Spleen (tissue), 11 donors: ENCODE results near the gene NPB. TPM values are rescaled to one million over a fixed set of nuclear protein-coding genes. Genes with fewer than 3 reads are reported as not detected.

ENCODE experiments used
- DNase-seq: peaks from one replicate; pipeline ENCODE4 v3.0.0-alpha.2; 2020
- H3K27ac ChIP-seq, 8 donors: fragments of 200-600 bp; sonication (generic) in 7 of 8; 1 replicate in 4 of 8; 2 replicates in 4 of 8; pipeline versions ENCODE4 v1.5.0 to v1.8.0; 2016 to 2021; ENCODE audit warnings: inconsistent platforms in 4 of 8, mild to moderate bottlenecking in 4 of 8, moderate library complexity in 1 of 8
- H3K27me3 ChIP-seq, 7 donors: fragments of 200-600 bp; sonication (generic) in 6 of 7; replicated peaks in 1 of 7; 1 replicate in 4 of 7; 2 replicates in 3 of 7; pipeline versions ENCODE4 v1.5.0 to v1.8.0; 2016 to 2021; ENCODE audit warnings: inconsistent platforms in 3 of 7, mild to moderate bottlenecking in 1 of 7
- H3K36me3 ChIP-seq, 6 donors: fragments of 200-600 bp; sonication (generic) in 5 of 6; 1 replicate in 4 of 6; 2 replicates in 2 of 6; pipeline versions ENCODE4 v1.5.0 to v1.8.0; 2016 to 2021; ENCODE audit warnings: inconsistent platforms in 2 of 6
- H3K4me1 ChIP-seq, 6 donors: fragments of 200-600 bp; sonication (generic) in 5 of 6; 1 replicate in 3 of 6; 2 replicates in 3 of 6; pipeline versions ENCODE4 v1.5.0 to v1.8.0; 2016 to 2021; ENCODE audit warnings: inconsistent platforms in 3 of 6
- H3K4me3 ChIP-seq, 8 donors: fragments of 200-600 bp; sonication (generic) in 7 of 8; 1 replicate in 4 of 8; 2 replicates in 4 of 8; pipeline versions ENCODE4 v1.5.0 to v1.8.0; 2016 to 2021; ENCODE audit warnings: inconsistent platforms in 4 of 8, mild to moderate bottlenecking in 4 of 8, moderate library complexity in 2 of 8
- H3K9me3 ChIP-seq, 8 donors: fragments of 200-600 bp; sonication (generic) in 7 of 8; 1 replicate in 4 of 8; 2 replicates in 4 of 8; pipeline versions ENCODE4 v1.5.0 to v1.8.0; 2016 to 2021; ENCODE audit warnings: inconsistent platforms in 4 of 8
- CTCF ChIP-seq, 11 experiments: fragments of 200-600 bp in 7 of 11; fragments of 450-650 bp in 4 of 11; sonication (generic) in 4 of 11; IDR thresholded peaks in 8 of 11; conservative IDR thresholded peaks in 3 of 11; 1 replicate in 7 of 11; 2 replicates in 4 of 11; pipeline versions ENCODE4 v1.4.0 to v1.8.0; 2016 to 2021; ENCODE audit warnings: antibody characterized with exemption in 11 of 11, inconsistent platforms in 4 of 11, mild to moderate bottlenecking in 1 of 11
- POLR2A ChIP-seq, 3 donors: fragments of 450-650 bp; IDR thresholded peaks; one replicate each; pipeline ENCODE4 v1.5.1; 2017; ENCODE audit warnings: antibody characterized with exemption in 3 of 3, mild to moderate bottlenecking in 1 of 3
- POLR2AphosphoS5 ChIP-seq, 3 donors: sonication (generic); formaldehyde crosslinking; IDR thresholded peaks; one replicate each; pipeline ENCODE4 v1.5.1; 2017; ENCODE audit warnings: antibody characterized with exemption in 3 of 3
- WGBS, 5 donors: extraction: QIAGEN DNeasy Blood & Tissue Kit in 3 of 5; methylation state at CpG; one replicate each; pipeline versions ENCODE4 v1.1.5 to v1.1.7; 2013 to 2018; 5-methylcytosine and 5-hydroxymethylcytosine counted together
- intact Hi-C: fragments of 100-400 bp; cut with DNase I; formaldehyde crosslinking; loops from one replicate; pipeline ENCODE4 v1.15.0; 2023; ENCODE audit warnings: low total_unique reads
- polyA plus RNA-seq, 3 donors: library from polyadenylated mRNA; stranded (reverse); fragments of 200-250 nt; gene quantifications; one replicate each; pipeline ENCODE4 v1.2.1, GENCODE V29; 2013
- total RNA-seq, 7 donors: library from RNA; depleted of rRNA in 3 of 7; stranded (reverse); fragments of >200 nt in 3 of 7; fragmentation: NEBNext Ultra II Directional in 4 of 7; extraction: Animal tissue kit (Norgen Biotek cat#: 25700) in 4 of 7; gene quantifications; one replicate each; pipeline versions ENCODE4 v1.1.0 to v1.2.1, GENCODE V29; 2016 to 2021
- donor health status: healthy with polysubstance abuse.
- donor health status: DM: no; HTN: no; CAD: no; lungs with moderate emphysema.
- donor health status: DM: no; HTN: no; CAD: no.
- donor health status: Bipolar disorder and iron deficiency.
- donor health status: healthy.
- donor health status: DM: no; HTN: no; CAD: no.
- donor health status: DM: yes; HTN: yes; CAD: no.

The NPB gene
- total and polyA plus RNA-seq, 10 donors: 0.23 to 4.8 (median 1.5) TPM; not detected in 1

- WGBS, 5 donors: 64 to 89% (median 78%) methylated on average over 21 to 33 of the region's 33 CpGs
- no peaks in the 10 kb centered on the region for H3K9me3 ChIP-seq
- peak overlapping the region in 7 of 8 donors; percentile 0 to 98 (median 95) for H3K27ac ChIP-seq
- TF ChIP-seq CTCF (IDR thresholded peaks at IDR 0.05 in 8 of 11, conservative IDR thresholded peaks at IDR 0.05 in 3 of 11): no peak
- no peak for TF ChIP-seq POLR2A (IDR thresholded peaks at IDR 0.05)
- peak in 2 of 3 donors; percentile 30 to 36 for TF ChIP-seq POLR2AphosphoS5 (IDR thresholded peaks at IDR 0.05)
- H3K4me1 ChIP-seq: peaks cover 36 to 97% (median 81%) of the 10 kb centered on the region in 6 donors
- no peak for DNase-seq
- intact Hi-C loops: no loop called here
- H3K4me3 ChIP-seq: peak overlapping the region in 1 of 8 donors; percentile 21
- H3K36me3 ChIP-seq: peaks cover 0 to 43% (median 20%) of the 10 kb centered on the region in 6 donors
- H3K27me3 ChIP-seq: no peaks in the 10 kb centered on the region
Observed at GRCh38 chr17:81920612-81921536, 18.8 kb downstream of the NPB start.

- 48 to 85% (median 57%) methylated on average over 3 of the region's 3 CpGs for WGBS, 5 donors
- H3K27me3 ChIP-seq: no peaks in the 10 kb centered on the region
- H3K36me3 ChIP-seq: peaks cover 0 to 42% (median 20%) of the 10 kb centered on the region in 6 donors
- intact Hi-C loops: no loop called here
- peak overlapping the region in 7 of 8 donors; percentile 0 to 98 (median 95) for H3K27ac ChIP-seq
- H3K9me3 ChIP-seq: no peaks in the 10 kb centered on the region
- DNase-seq: no peak
- TF ChIP-seq CTCF (IDR thresholded peaks at IDR 0.05 in 8 of 11, conservative IDR thresholded peaks at IDR 0.05 in 3 of 11) (no peak), POLR2AphosphoS5 (IDR thresholded peaks at IDR 0.05) (no peak), POLR2A (IDR thresholded peaks at IDR 0.05) (no peak)
- no peak overlapping the region for H3K4me3 ChIP-seq
- H3K4me1 ChIP-seq: peaks cover 39 to 97% (median 81%) of the 10 kb centered on the region in 6 donors
Observed at GRCh38 chr17:81921537-81921862, 19.5 kb downstream of the NPB start.

DNA sequence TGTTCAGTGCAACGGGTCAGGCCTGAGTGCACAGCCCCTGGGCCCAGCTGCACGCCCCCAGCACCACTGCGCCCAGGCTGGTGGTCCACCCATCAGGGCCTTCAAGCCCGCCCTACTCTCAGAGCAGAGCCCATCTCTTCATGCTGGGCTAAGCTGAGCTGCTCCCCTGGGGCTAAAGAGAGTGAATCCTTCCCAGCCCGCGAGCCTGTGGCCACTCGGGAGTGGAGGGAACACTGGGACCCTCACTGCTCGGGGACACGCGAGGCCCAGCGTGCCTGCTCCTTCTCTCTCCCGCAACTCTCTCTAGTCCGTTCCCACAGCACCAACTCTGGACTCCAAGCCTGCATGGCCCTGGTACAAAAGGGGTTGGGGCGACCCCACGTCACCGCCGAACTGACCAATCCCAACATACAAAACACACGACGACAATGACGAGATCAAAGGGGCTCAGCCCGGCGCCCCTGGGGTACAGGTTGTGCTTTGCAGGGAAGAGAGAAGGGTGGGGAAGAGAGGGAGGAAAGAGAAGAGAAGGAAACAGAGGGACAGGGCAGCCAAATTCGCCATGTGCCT is 20.0 kb downstream of the NPB start:
- WGBS, 5 donors: 91 to 95% (median 93%) methylated on average over 23 of the region's 23 CpGs
- H3K4me1 ChIP-seq: peaks cover 34 to 97% (median 77%) of the 10 kb centered on the region in 6 donors
- intact Hi-C loops: no loop called here

More for the DNA sequence above, 20.0 kb downstream of the NPB start:
- TF ChIP-seq POLR2AphosphoS5 (IDR thresholded peaks at IDR 0.05) (no peak), CTCF (IDR thresholded peaks at IDR 0.05 in 8 of 11, conservative IDR thresholded peaks at IDR 0.05 in 3 of 11) (no peak)
- H3K27ac ChIP-seq: peak overlapping the region in 6 of 8 donors; percentile 46 to 98 (median 96)
- peaks cover 0 to 42% (median 20%) of the 10 kb centered on the region in 6 donors for H3K36me3 ChIP-seq
- H3K27me3 ChIP-seq: no peaks in the 10 kb centered on the region
- peak overlapping the region in 2 of 8 donors; percentile 39 to 61 for H3K4me3 ChIP-seq
- no peak for DNase-seq
- H3K9me3 ChIP-seq: no peaks in the 10 kb centered on the region
